ENCODE measurements around the gene RAB26. TPM values are rescaled to one million over a fixed set of nuclear protein-coding genes. Genes with fewer than 3 reads are reported as not detected.

RAB26 gene
- total RNA-seq, 3 donors from 2014 or later = 3.5 to 3.9 TPM; not detected in 1

GRCh38 chr16:2176047-2176446, 27.6 kb downstream of the RAB26 start:
- no peak for TF ChIP-seq POLR2AphosphoS5 (IDR thresholded peaks at IDR 0.05)
- no peak for TF ChIP-seq POLR2A (IDR thresholded peaks at IDR 0.05)
- TF ChIP-seq CTCF (IDR thresholded peaks at IDR 0.05) = no peak
- peaks cover 4% of the 10 kb centered on the region for H3K36me3 ChIP-seq
- H3K4me3 ChIP-seq = no peak overlapping the region
- no peaks in the 10 kb centered on the region for H3K4me1 ChIP-seq
- no peak overlapping the region for H3K27ac ChIP-seq
- H3K27me3 ChIP-seq = no peaks in the 10 kb centered on the region
- no peaks in the 10 kb centered on the region for H3K9me3 ChIP-seq
- no peak for DNase-seq (ENCODE audit: low spot score in 2 of 2)
- intact Hi-C loops (cut with DNase I; ENCODE audit: low total_unique reads) = no loop called here

GRCh38 chr16:2177101-2177500, 28.7 kb downstream of the RAB26 start:
- Histone ChIP-seq H3K9me3 (no peaks in the 10 kb centered on the region), H3K4me3 (no peak overlapping the region), H3K4me1 (no peaks in the 10 kb centered on the region), H3K27ac (no peak overlapping the region), H3K27me3 (no peaks in the 10 kb centered on the region), H3K36me3 (peaks cover 4% of the 10 kb centered on the region)
- no peak for DNase-seq (ENCODE audit: low spot score in 2 of 2)
- intact Hi-C loops (cut with DNase I; ENCODE audit: low total_unique reads) = no loop called here
- TF ChIP-seq POLR2AphosphoS5 (IDR thresholded peaks at IDR 0.05) (no peak), CTCF (IDR thresholded peaks at IDR 0.05) (no peak), POLR2A (IDR thresholded peaks at IDR 0.05) (no peak)

GRCh38 chr16:2177561-2177960, 29.1 kb downstream of the RAB26 start:
- Histone ChIP-seq H3K36me3 (peaks cover 4% of the 10 kb centered on the region), H3K9me3 (no peaks in the 10 kb centered on the region), H3K27me3 (no peaks in the 10 kb centered on the region), H3K27ac (no peak overlapping the region), H3K4me1 (no peaks in the 10 kb centered on the region), H3K4me3 (no peak overlapping the region)
- intact Hi-C loops (cut with DNase I; ENCODE audit: low total_unique reads) = no loop called here
- DNase-seq (ENCODE audit: low spot score in 2 of 2) = no peak
- no peak for TF ChIP-seq CTCF (IDR thresholded peaks at IDR 0.05)

GRCh38 chr16:2178321-2179106, 30.1 kb downstream of the RAB26 start:
- intact Hi-C loops (cut with DNase I; ENCODE audit: low total_unique reads) = no loop called here
- DNase-seq (ENCODE audit: low spot score in 2 of 2) = no peak
- Histone ChIP-seq H3K4me1 (no peaks in the 10 kb centered on the region), H3K27ac (no peak overlapping the region), H3K4me3 (no peak overlapping the region), H3K9me3 (no peaks in the 10 kb centered on the region), H3K27me3 (no peaks in the 10 kb centered on the region), H3K36me3 (peaks cover 4% of the 10 kb centered on the region)
- TF ChIP-seq POLR2AphosphoS5 (IDR thresholded peaks at IDR 0.05) = no peak
- TF ChIP-seq POLR2A (IDR thresholded peaks at IDR 0.05) = no peak
- TF ChIP-seq CTCF (IDR thresholded peaks at IDR 0.05) = no peak

GRCh38 chr16:2179107-2179501, 30.7 kb downstream of the RAB26 start:
- Histone ChIP-seq H3K27ac (no peak overlapping the region), H3K9me3 (no peaks in the 10 kb centered on the region), H3K36me3 (peaks cover 4% of the 10 kb centered on the region), H3K4me1 (no peaks in the 10 kb centered on the region), H3K27me3 (no peaks in the 10 kb centered on the region), H3K4me3 (peak overlapping the region in 2 of 3 donors; percentile 11 to 22)
- intact Hi-C loops (cut with DNase I; ENCODE audit: low total_unique reads) = no loop called here
- DNase-seq (ENCODE audit: low spot score in 2 of 2) = no peak
- TF ChIP-seq POLR2AphosphoS5 (IDR thresholded peaks at IDR 0.05) (no peak), CTCF (IDR thresholded peaks at IDR 0.05) (no peak), POLR2A (IDR thresholded peaks at IDR 0.05) (no peak)

Data from breast epithelium (tissue), 4 donors.